Astrocyte of the spinal cord (primary cell): Measurements from ENCODE around the gene USH2A.

ENCODE experiments used
- DNase-seq: peaks from one replicate; pipeline ENCODE4 v3.0.0; 2011; ENCODE audit warnings: low read depth, low spot score
- H3K4me3 ChIP-seq: 2 replicates; pipeline ENCODE4 v1.5.1; 2011; ENCODE audit warnings: low read depth, mild to moderate bottlenecking, low read length, moderate library complexity
- CTCF ChIP-seq: IDR thresholded peaks from 2 replicates; pipeline ENCODE4 v1.5.1; 2012; ENCODE audit warnings: low read depth, mild to moderate bottlenecking, low read length, inconsistent platforms
- in situ Hi-C: cut with HindIII; loops from 2 replicates; pipeline ENCODE4 v1.10.0; 2017; ENCODE audit warnings: low sequenced_read_pairs

USH2A gene

GRCh38 chr1:215794156-215794555, 629.1 kb downstream of the USH2A start:
- DNase-seq, result no peak
- TF ChIP-seq CTCF, result no peak
- H3K4me3 ChIP-seq, result no peak overlapping the region
- in situ Hi-C loops, result no loop called here

GRCh38 chr1:215793180-215793579, 630.1 kb downstream of the USH2A start:
- no peak overlapping the region for H3K4me3 ChIP-seq
- in situ Hi-C loops, result no loop called here
- TF ChIP-seq CTCF, result peak; percentile 46
- peak; percentile 51 for DNase-seq

GRCh38 chr1:215792446-215792845, 630.8 kb downstream of the USH2A start:
- TF ChIP-seq CTCF, result no peak
- DNase-seq, result no peak
- in situ Hi-C loops, result no loop called here
- no peak overlapping the region for H3K4me3 ChIP-seq

- no peak for DNase-seq
- H3K4me3 ChIP-seq, result no peak overlapping the region
- in situ Hi-C loops, result no loop called here
- TF ChIP-seq CTCF, result no peak
These were observed 633.3 kb downstream of the USH2A start for GRCh38 chr1:215789981-215790380.

- in situ Hi-C loops, result no loop called here
- no peak overlapping the region for H3K4me3 ChIP-seq
- TF ChIP-seq CTCF, result no peak
- no peak for DNase-seq
These were observed 636.3 kb downstream of the USH2A start for GRCh38 chr1:215786997-215787396.

GRCh38 chr1:215780641-215781040, 642.6 kb downstream of the USH2A start:
- no peak overlapping the region for H3K4me3 ChIP-seq
- TF ChIP-seq CTCF, result no peak
- no peak for DNase-seq
- in situ Hi-C loops, result no loop called here

- no peak for DNase-seq
- H3K4me3 ChIP-seq, result no peak overlapping the region
- in situ Hi-C loops, result no loop called here
- no peak for TF ChIP-seq CTCF
These were observed 643.1 kb downstream of the USH2A start for GRCh38 chr1:215780139-215780538.
